H1 (cell line): Measurements from ENCODE around the gene MYBPH. TPM values are rescaled to one million over a fixed set of nuclear protein-coding genes. Genes with fewer than 3 reads are reported as not detected.
A peak's percentile ranks its signal among the peaks of the same experiment; 100 is the strongest.

Experiments
- CTCF ChIA-PET: fragments of 300-600 bp; sonication (Branson Sonifier 250); formaldehyde crosslinking; loops from one replicate; lab custom pipeline; 2021; ENCODE audit not compliant: partially characterized antibody; lab: Charles Lee
- POLR2A ChIA-PET: fragments of 300-600 bp; sonication (Branson Sonifier 250); formaldehyde crosslinking; loops from one replicate; lab custom pipeline; 2021; ENCODE audit warnings: inconsistent platforms; ENCODE audit not compliant: partially characterized antibody; lab: Charles Lee
- DNase-seq, 2 experiments: peaks; one replicate each; pipeline versions ENCODE4 v3.0.0 to v3.0.0-alpha.2; 2010 to 2022; ENCODE audit warnings: low spot score in 2 of 2, low read depth in 1 of 2, mixed read lengths in 1 of 2
- FAIRE-seq: peaks from 2 replicates; lab custom pipeline; 2011; peaks lifted over from hg19 to GRCh38; lab: Jason Lieb, UNC
- H2AFZ ChIP-seq: 2 replicates; pipeline ENCODE4 v1.8.1; 2012; ENCODE audit warnings: low read length, inconsistent platforms
- H2AK5ac ChIP-seq: 2 replicates; pipeline ENCODE4 v1.6.1; 2013; ENCODE audit warnings: low read depth, low read length
- H2BK120ac ChIP-seq: replicated peaks from 2 replicates; pipeline ENCODE3; 2013; ENCODE audit warnings: low read depth, low read length, inconsistent platforms
- H2BK12ac ChIP-seq: 2 replicates; pipeline ENCODE4 v1.6.1; 2013; ENCODE audit warnings: low read depth, low read length
- H2BK15ac ChIP-seq: 2 replicates; pipeline ENCODE4 v1.6.1; 2013; ENCODE audit warnings: low read length
- H2BK20ac ChIP-seq: 2 replicates; pipeline ENCODE4 v1.6.1; 2013; ENCODE audit warnings: low read length
- H2BK5ac ChIP-seq: 2 replicates; pipeline ENCODE4 v1.6.1; 2013; ENCODE audit warnings: low read depth, low read length
- H3K14ac ChIP-seq: 2 replicates; pipeline ENCODE4 v1.6.1; 2013; ENCODE audit warnings: inconsistent platforms; ENCODE audit not compliant: insufficient read length
- H3K18ac ChIP-seq: 2 replicates; pipeline ENCODE4 v1.6.1; 2013; ENCODE audit warnings: low read length; ENCODE audit errors: extremely low read depth
- H3K23ac ChIP-seq: 2 replicates; pipeline ENCODE4 v1.6.1; 2013; ENCODE audit warnings: inconsistent platforms; ENCODE audit not compliant: insufficient read length
- H3K23me2 ChIP-seq: 2 replicates; pipeline ENCODE4 v1.6.1; 2013; ENCODE audit warnings: low read depth, low read length
- H3K27ac ChIP-seq: 2 replicates; pipeline ENCODE4 v1.6.1; 2011; ENCODE audit warnings: low read depth, low read length, inconsistent platforms
- H3K27me3 ChIP-seq, 4 experiments: replicated peaks in 1 of 4; 1 replicate in 1 of 4; 2 replicates in 3 of 4; pipeline versions ENCODE4 v1.6.1 to v1.8.1; 2011 to 2013; ENCODE audit warnings: low read length in 3 of 4, mild to moderate bottlenecking in 3 of 4, inconsistent platforms in 2 of 4, mixed read lengths in 2 of 4, moderate library complexity in 1 of 4; ENCODE audit not compliant: control insufficient read depth in 3 of 4, insufficient read depth in 3 of 4; ENCODE audit errors: extremely low read depth in 1 of 4
- H3K36me3 ChIP-seq, 4 experiments: 2 replicates each; pipeline versions ENCODE4 v1.6.1 to v1.8.1; 2011 to 2013; ENCODE audit warnings: mild to moderate bottlenecking in 4 of 4, low read length in 3 of 4, moderate library complexity in 2 of 4, control low read depth in 1 of 4, inconsistent platforms in 1 of 4; ENCODE audit not compliant: insufficient read depth in 4 of 4, control insufficient read depth in 2 of 4
- H3K4ac ChIP-seq: replicated peaks from 2 replicates; pipeline ENCODE3; 2013; ENCODE audit warnings: low read length, low read depth, mixed read lengths, inconsistent platforms; ENCODE audit not compliant: insufficient read length
- H3K4me1 ChIP-seq, 4 experiments: replicated peaks in 1 of 4; 1 replicate in 1 of 4; 2 replicates in 3 of 4; pipeline versions ENCODE4 v1.6.1 to v1.8.1; 2011 to 2013; ENCODE audit warnings: low read length in 3 of 4, inconsistent platforms in 2 of 4, mixed read lengths in 1 of 4; ENCODE audit not compliant: insufficient read depth in 4 of 4, control insufficient read depth in 3 of 4
- H3K4me2 ChIP-seq, 2 experiments: 2 replicates each; pipeline versions ENCODE4 v1.6.1 to v1.8.1; 2011 to 2013; ENCODE audit warnings: low read depth in 2 of 2, low read length in 2 of 2, control low read depth in 1 of 2, inconsistent platforms in 1 of 2, mild to moderate bottlenecking in 1 of 2; ENCODE audit not compliant: insufficient read depth in 1 of 2
- H3K4me3 ChIP-seq, 4 experiments: fragments of 200-600, 300-600 bp in 1 of 4; sonication (generic), shearing (Covaris generic), sonication (Bioruptor Twin) in 1 of 4; 2 replicates each; pipeline versions ENCODE4 v1.5.1 to v1.8.1; 2011 to 2016; ENCODE audit warnings: low read length in 4 of 4, low read depth in 3 of 4, control low read depth in 2 of 4, inconsistent platforms in 2 of 4, mild to moderate bottlenecking in 2 of 4, mixed read lengths in 1 of 4, moderate library complexity in 1 of 4; ENCODE audit not compliant: insufficient read depth in 2 of 4; ENCODE audit errors: extremely low read depth in 1 of 4
- H3K56ac ChIP-seq: replicated peaks from 2 replicates; pipeline ENCODE3; 2013; ENCODE audit warnings: low read depth, mild to moderate bottlenecking, mixed read lengths, low read length, inconsistent platforms; ENCODE audit not compliant: insufficient read length
- H3K79me1 ChIP-seq: 2 replicates; pipeline ENCODE4 v1.6.1; 2013; ENCODE audit warnings: low read depth, low read length, control low read depth
- H3K79me2 ChIP-seq, 2 experiments: 2 replicates each; pipeline versions ENCODE4 v1.6.1 to v1.8.1; 2012 to 2013; ENCODE audit warnings: low read length in 2 of 2, mild to moderate bottlenecking in 2 of 2, inconsistent platforms in 1 of 2; ENCODE audit not compliant: insufficient read depth in 2 of 2, control insufficient read depth in 1 of 2
- H3K9ac ChIP-seq, 4 experiments: replicated peaks in 1 of 4; 1 replicate in 1 of 4; 2 replicates in 3 of 4; pipeline versions ENCODE4 v1.6.1 to v1.8.1; 2011 to 2013; ENCODE audit warnings: low read depth in 3 of 4, low read length in 3 of 4, control low read depth in 2 of 4, mild to moderate bottlenecking in 2 of 4, moderate library complexity in 2 of 4, inconsistent platforms in 1 of 4; ENCODE audit errors: extremely low read depth in 1 of 4
- H3K9me3 ChIP-seq, 2 experiments: 2 replicates each; pipeline versions ENCODE4 v1.6.1 to v1.8.1; 2012 to 2013; ENCODE audit warnings: mild to moderate bottlenecking in 2 of 2, moderate library complexity in 2 of 2, control low read depth in 1 of 2, inconsistent platforms in 1 of 2, low read depth in 1 of 2, low read length in 1 of 2, mixed read lengths in 1 of 2; ENCODE audit not compliant: insufficient read depth in 2 of 2
- H4K20me1 ChIP-seq, 2 experiments: replicated peaks in 1 of 2; 2 replicates each; pipeline versions ENCODE3 to v1.8.1; 2011 to 2013; ENCODE audit warnings: inconsistent platforms in 2 of 2, low read length in 2 of 2, mild to moderate bottlenecking in 1 of 2; ENCODE audit not compliant: insufficient read depth in 2 of 2, control insufficient read depth in 1 of 2
- H4K5ac ChIP-seq: 2 replicates; pipeline ENCODE4 v1.6.1; 2013; ENCODE audit warnings: low read length, low read depth, mixed read lengths, inconsistent platforms; ENCODE audit not compliant: insufficient read length
- H4K8ac ChIP-seq: 2 replicates; pipeline ENCODE4 v1.8.0; 2013; ENCODE audit warnings: mild to moderate bottlenecking, moderate library complexity, low read length, inconsistent platforms; ENCODE audit not compliant: insufficient read depth; ENCODE audit errors: extremely low read depth
- H4K91ac ChIP-seq: replicated peaks from 2 replicates; pipeline ENCODE3; 2013; ENCODE audit warnings: low read length, mixed read lengths, inconsistent platforms; ENCODE audit not compliant: insufficient read length
- EZH2 ChIP-seq: fragments of 200-600 bp; sonication (generic); IDR thresholded peaks from 2 replicates; pipeline ENCODE4 v1.7.1; 2012; ENCODE audit warnings: low read depth, mild to moderate bottlenecking, moderate library complexity, low read length, inconsistent platforms; ENCODE audit not compliant: severe bottlenecking
- SUZ12 ChIP-seq: fragments of 200-600 bp; sonication (generic); IDR thresholded peaks from 2 replicates; pipeline ENCODE4 v1.6.1; 2012; ENCODE audit warnings: mild to moderate bottlenecking, inconsistent platforms, low read length, moderate library complexity, mixed read lengths
- WGBS, 2 experiments: shearing (Covaris generic) in 1 of 2; methylation state at CpG; one replicate each; pipeline versions ENCODE4 v1.1.6 to v1.1.7; 2013 to 2015; ENCODE audit warnings: low lambda C conversion rate in 2 of 2, mixed read lengths in 2 of 2, inconsistent platforms in 1 of 2, low coverage in 1 of 2, missing lambda C conversion rate in 1 of 2; ENCODE audit not compliant: insufficient replicate concordance in 2 of 2, insufficient coverage in 1 of 2, insufficient read length in 1 of 2; ENCODE audit errors: extremely low coverage in 1 of 2, missing lambda C conversion rate in 1 of 2; 5-methylcytosine and 5-hydroxymethylcytosine counted together
- polyA plus RNA-seq, 7 experiments: library from polyadenylated mRNA; depleted of rRNA in 3 of 7; stranded (reverse) in 5 of 7; unstranded in 2 of 7; fragments of >200 nt in 5 of 7; fragments of 200-250 nt in 2 of 7; gene quantifications; 1 replicate in 5 of 7; 2 replicates in 1 of 7; 4 replicates in 1 of 7; pipeline versions ENCODE4 v1.2.1 to v1.2.3, GENCODE V29; 2011 to 2013; ENCODE audit warnings: missing spikeins in 2 of 7, mixed read lengths in 2 of 7
- total RNA-seq: library from RNA; stranded (reverse); fragmentation: NEBNext Ultra II Directional; extraction: Animal tissue kit (Norgen Biotek cat#: 25700); gene quantifications from 2 replicates; pipeline ENCODE4 v1.2.1, GENCODE V29; 2021
- TF ChIP-seq, protein P1 (sequence below), 3 experiments: IDR thresholded peaks; 1 replicate in 2 of 3; 2 replicates in 1 of 3; pipeline versions ENCODE4 v1.5.1 to v1.6.1; 2011; ENCODE audit warnings: low read length in 3 of 3, mild to moderate bottlenecking in 3 of 3, inconsistent platforms in 2 of 3, low read depth in 1 of 3, moderate library complexity in 1 of 3; ENCODE audit not compliant: insufficient read depth in 1 of 3; ENCODE audit errors: control extremely low read depth in 1 of 3
- TF ChIP-seq, protein P2 (sequence below): IDR thresholded peaks from 2 replicates; pipeline ENCODE4 v1.6.1; 2012; ENCODE audit warnings: inconsistent platforms

The MYBPH gene
- total and polyA plus RNA-seq, 2 of the 8 experiments (the other 6 are each of a cell fraction or from before 2014, with no cell fraction given), result not detected

- H3K4me3 ChIP-seq, result no peak overlapping the region
- no peak overlapping the region for H3K14ac ChIP-seq
- no peak overlapping the region for H3K56ac ChIP-seq
- H2AK5ac ChIP-seq, result no peak overlapping the region
- H3K9ac ChIP-seq, result no peak overlapping the region
- no peak overlapping the region for H3K27ac ChIP-seq
- H3K79me1 ChIP-seq, result no peaks in the 10 kb centered on the region
- peak overlapping the region; percentile 82; the same call in 1 of the 2 replicates for H2BK20ac ChIP-seq
- H3K4me1 ChIP-seq, result peaks cover 7 to 34% (median 12%) of the 10 kb centered on the region in 4 experiments
- H4K8ac ChIP-seq, result no peak overlapping the region
- H3K4me2 ChIP-seq, result no peak overlapping the region
- H4K91ac ChIP-seq, result no peak overlapping the region
- 84% methylated on average over 13 of the region's 13 CpGs; no CpG with 5 or more reads in 1 of the 2 experiments for WGBS, 2 experiments
- H2BK120ac ChIP-seq, result no peak overlapping the region
- no peak overlapping the region for H2AFZ ChIP-seq
- no peak overlapping the region for H3K18ac ChIP-seq
- H3K27me3 ChIP-seq, result no peaks in the 10 kb centered on the region
- TF ChIP-seq EZH2 (no peak), SUZ12 (no peak)
- TF ChIP-seq, protein P1, sequence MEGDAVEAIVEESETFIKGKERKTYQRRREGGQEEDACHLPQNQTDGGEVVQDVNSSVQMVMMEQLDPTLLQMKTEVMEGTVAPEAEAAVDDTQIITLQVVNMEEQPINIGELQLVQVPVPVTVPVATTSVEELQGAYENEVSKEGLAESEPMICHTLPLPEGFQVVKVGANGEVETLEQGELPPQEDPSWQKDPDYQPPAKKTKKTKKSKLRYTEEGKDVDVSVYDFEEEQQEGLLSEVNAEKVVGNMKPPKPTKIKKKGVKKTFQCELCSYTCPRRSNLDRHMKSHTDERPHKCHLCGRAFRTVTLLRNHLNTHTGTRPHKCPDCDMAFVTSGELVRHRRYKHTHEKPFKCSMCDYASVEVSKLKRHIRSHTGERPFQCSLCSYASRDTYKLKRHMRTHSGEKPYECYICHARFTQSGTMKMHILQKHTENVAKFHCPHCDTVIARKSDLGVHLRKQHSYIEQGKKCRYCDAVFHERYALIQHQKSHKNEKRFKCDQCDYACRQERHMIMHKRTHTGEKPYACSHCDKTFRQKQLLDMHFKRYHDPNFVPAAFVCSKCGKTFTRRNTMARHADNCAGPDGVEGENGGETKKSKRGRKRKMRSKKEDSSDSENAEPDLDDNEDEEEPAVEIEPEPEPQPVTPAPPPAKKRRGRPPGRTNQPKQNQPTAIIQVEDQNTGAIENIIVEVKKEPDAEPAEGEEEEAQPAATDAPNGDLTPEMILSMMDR (IDR thresholded peaks at IDR 0.05; ENCODE audit: control extremely low read depth in 1 of 3, insufficient read depth in 1 of 3, low read depth in 1 of 3, low read length in 3 of 3), result no peak
- TF ChIP-seq, protein P2, sequence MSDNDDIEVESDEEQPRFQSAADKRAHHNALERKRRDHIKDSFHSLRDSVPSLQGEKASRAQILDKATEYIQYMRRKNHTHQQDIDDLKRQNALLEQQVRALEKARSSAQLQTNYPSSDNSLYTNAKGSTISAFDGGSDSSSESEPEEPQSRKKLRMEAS, result no peak
- H3K36me3 ChIP-seq, result no peaks in the 10 kb centered on the region
- DNase-seq (no peak), FAIRE-seq (no peak)
- 0 out of 2 replicates have a peak overlapping the region, but pooled peaks have one; percentile 62 for H2BK5ac ChIP-seq
- peak overlapping the region; percentile 44; the same call in 1 of the 2 replicates for H2BK12ac ChIP-seq
- H4K20me1 ChIP-seq, result no peaks in the 10 kb centered on the region
- no peak overlapping the region for H4K5ac ChIP-seq
- H3K4ac ChIP-seq, result no peak overlapping the region
- ChIA-PET CTCF (interaction anchor here (1.2 to 49.1 kb wide), 7 partner anchors 8 to 97 kb away, joined by 4 to 1071 read pairs (median 29); partner anchors contain the start of genes ADORA1, MYBPH and PPFIA4), POLR2A (no interaction called here)
- H3K23ac ChIP-seq, result no peak overlapping the region
- H3K23me2 ChIP-seq, result no peaks in the 10 kb centered on the region; the same call in 1 of the 2 replicates
- H3K79me2 ChIP-seq, result no peaks in the 10 kb centered on the region
- H3K9me3 ChIP-seq, result peaks cover 0 to 5% of the 10 kb centered on the region in 2 experiments; a peak in 1 of 4 replicates
- H2BK15ac ChIP-seq, result peak overlapping the region; percentile 84; the same call in 1 of the 2 replicates
Measured at GRCh38 chr1:203145321-203146041, 30.1 kb downstream of the MYBPH start.
